GM21526 (cell line): ENCODE data around the gene ANKRD13A.

Source experiments
- ATAC-seq: cut with Tn5 transposase; IDR thresholded peaks from one replicate; pipeline ENCODE4 v1.9.1; 2021; ENCODE audit warnings: moderate library complexity; ENCODE audit not compliant: unreplicated experiment, low FRiP score

Gene ANKRD13A

DNA sequence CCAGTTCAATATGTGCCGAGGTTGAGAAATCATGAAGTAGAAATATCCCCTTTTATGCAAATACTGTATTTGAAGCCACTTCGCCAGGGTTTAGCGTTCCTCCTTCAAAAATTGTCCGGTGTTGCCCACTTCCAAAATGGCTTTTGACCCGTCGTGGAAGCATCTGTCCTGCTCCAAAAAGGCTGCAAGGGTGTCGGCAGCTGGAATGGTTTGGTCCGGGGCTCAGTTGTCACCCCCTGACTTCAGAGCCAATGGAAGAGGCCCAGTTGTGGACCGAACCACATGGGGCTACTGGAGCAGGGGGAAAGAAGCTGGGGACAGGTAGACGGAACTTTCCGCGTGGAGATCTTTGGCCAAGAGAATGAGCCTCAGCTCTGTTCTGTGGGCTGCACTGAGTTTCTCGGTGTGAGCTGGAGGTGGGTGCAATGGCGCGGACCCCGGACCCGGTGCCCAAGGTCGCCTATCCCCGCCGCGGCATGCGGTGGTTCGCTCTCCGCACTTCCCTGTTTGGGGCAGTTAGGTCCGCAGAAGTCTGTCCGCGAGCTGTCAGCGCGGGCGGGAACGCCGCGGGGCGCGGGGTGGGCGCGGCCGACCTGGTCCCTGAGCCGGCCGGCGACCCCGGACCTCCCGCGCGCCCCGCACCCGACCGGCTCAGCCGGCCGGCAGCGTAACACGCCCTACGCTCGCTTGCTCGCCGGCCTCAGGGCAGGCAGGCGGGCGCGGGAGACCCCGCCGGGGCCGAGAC is at the start of gene ANKRD13A:
Gene ANKRD13A, plus strand, starts transcription at position 527 of the 745 bp plus-strand sequence. CDS start 259 bp downstream, outside the sequence.
- ATAC-seq = peak; percentile 45

DNA sequence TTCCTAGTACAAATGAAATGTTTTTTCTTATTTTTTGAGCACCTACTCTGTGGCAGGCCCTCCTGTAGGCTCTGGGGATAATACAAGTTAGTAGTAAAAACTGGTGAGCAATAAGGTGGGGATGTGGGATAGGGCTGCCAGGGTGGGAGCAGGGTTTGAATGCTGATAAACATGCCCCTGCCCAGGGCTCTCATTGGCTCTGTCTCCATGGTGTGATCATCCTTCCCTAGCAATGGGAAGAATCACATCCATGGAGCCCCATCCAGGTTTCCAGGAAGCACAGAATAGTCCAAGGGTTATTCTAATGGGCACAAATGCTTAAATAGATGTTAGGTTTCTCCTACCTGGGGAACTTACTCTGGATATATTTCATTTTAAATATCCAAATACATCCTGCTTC is 48.6 kb upstream of the ANKRD13A start:
- no peak for ATAC-seq

DNA sequence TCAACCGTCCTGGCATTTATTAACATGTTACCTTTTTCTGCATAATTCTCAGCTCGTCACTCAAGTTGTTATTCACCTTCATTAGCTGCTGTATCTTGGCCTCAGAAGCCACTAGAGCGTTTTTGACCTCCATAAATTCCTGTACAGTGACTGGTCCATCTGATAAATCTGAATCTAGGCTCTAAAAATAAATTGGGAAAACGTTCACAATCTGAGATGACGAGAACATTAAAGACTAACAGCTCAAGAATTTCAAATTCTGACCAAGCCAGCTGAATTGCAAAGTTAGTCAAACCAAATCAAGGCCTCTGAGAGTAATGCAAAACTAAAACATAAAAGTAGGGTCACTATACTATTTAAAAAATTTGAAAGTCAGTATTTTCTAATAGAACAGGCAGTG is 48.1 kb upstream of the ANKRD13A start:
- ATAC-seq = no peak

DNA sequence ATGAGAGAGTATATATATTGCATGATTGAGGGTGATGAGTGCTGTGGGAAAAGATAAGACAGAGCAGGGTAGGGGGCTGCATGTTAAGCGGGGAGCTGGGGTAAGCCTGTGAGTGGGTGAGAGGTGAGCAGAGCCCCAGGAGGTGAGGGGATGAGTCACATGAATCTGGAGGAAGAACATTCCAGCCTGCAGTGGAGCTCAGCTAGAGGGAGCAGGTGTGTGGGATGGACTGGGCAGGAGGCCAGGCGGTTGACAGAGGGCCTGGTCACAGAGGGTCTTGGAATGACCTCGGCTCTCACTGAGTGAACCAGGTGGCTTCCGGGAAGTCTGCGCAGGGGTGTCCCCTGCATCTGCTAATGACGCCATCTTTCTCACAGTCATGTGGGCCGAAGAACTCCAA is 47.5 kb upstream of the ANKRD13A start:
- ATAC-seq = no peak

DNA sequence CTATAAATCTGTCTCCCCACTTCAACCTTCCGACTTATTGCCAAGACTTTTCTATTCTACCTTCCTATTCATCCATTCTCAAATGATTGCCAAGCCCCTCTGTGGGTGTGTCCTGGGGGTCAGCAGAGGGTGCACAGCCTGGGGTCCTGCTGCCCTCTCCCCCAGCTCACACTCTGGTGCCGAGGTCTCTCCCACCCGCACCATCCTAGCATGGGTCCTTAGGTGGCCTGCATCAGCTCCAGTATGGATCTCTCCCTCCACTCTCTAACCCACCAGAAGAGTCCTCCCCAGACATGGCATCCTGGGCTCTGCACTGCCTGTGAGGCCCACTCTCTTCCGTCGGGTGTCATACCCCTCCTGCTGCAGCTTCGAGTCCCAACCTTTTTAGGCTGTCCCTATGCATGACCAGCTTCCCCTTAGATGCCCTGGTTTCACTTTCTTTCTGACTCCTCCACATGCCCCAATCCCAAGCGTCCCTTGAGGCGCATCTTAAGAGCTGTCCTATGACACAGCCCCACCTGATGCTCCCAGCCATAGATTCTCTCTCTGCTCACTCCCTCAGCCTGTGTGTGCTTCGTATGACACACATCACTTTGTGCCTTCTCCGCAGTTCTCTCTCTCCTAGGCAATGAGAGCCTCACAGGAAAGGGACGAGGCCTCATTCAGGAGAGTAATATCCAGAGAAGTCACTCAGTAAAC is 46.9 kb upstream of the ANKRD13A start:
- no peak for ATAC-seq

DNA sequence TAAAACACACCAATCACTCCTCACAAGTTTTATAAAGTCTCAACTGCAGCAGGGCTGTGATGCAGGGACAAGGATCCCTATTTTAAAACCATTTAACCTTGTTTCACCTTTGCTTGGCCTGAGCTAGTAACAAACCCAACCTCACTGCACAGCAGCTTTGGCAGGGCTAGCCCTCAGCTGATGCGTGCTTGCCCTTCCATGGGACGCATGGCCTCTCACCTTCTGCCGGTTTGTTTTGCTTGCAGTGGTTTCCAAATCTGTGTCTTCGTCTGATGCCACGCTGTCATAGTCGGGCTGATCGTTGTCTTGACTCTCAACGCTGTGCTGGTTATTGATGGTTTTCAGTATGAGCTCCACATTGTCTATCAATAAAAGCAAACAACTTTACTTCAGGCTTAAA is 46.4 kb upstream of the ANKRD13A start:
- ATAC-seq = no peak

DNA sequence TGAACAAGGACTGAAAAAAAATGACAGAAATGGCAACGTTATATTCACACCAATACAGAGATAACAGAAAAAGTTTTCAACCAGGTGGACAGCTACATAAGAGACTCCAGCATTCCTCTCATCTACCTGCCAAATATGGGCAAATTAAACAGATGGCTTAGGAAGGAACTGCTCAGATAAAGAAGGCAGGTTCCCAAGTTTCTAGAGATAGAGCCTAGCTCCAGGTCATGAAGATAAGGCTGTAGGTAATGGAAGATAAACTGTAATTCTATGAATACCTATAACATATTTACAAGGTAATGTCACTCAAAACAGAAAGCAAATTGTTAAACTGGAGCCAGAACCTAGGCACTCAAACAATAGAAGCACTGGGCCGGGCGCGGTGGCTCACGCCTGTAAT is 45.6 kb upstream of the ANKRD13A start:
- no peak for ATAC-seq

DNA sequence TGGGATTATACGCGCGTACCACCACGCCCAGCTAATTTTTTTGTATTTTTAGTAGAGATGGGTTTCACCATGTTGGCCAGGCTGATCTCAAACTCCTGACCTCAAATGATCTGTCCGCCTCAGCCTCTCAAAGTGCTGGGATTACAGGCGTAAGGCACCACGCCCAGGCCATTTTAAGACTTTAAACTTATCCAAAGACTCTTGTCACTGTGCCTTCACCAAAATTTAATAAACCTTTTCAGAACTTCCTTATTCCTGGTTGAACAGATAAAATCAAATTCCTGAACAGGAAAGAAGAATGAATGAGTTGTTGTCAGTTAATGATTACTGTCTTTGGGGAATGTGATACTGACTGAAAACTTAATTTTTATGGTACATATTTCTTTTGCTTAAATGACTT is 40.9 kb upstream of the ANKRD13A start:
- ATAC-seq = no peak

DNA sequence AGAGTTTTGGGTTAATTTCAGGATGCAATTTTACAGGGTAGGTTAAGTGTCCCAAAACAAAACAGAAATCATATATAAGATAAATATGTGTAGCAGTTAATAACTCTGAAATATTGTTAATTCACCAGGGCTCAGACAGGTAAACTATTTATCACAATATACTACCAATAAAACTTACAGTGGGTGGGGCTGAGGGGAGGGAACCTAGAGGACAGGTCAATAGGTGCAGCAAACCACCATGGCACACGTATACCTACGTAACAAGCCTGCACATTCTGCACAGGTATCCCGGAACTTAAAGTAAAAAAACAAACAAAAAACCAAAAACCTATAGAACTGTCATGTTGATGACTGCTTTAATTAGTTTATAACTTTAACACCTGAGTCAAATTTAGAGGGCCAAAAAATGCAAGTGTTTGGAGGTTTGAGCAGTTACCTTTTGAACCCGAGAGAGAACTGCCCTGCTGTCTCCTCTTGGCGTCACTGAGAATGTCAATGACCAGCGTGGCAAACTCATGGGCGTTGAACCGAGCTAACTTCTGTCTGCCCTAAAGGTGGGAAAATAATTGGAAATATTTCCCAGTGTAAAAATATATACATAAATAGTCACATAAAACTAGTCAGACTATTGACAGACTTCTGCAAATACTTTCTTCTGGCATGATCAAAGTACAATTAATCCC is 39.7 kb upstream of the ANKRD13A start:
- no peak for ATAC-seq

DNA sequence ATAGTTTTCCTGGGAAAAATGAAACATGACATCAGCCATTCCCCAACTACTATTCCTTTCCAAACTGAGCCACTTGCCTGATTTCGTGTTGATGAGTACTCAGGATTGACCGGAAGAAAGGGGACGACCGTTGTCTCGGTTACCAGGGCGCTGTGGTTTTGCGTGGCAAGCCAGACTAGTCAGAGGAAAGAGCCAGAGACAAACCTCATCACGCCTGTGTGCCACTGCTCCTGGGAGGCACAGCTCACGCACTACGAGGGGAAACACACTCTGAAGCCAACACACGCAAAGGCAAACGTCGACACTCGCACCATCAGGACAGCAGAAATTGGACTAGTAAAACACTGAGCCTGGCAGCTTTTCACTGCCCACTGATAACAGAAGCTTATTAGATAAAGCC is 38.0 kb upstream of the ANKRD13A start:
- ATAC-seq = no peak

DNA sequence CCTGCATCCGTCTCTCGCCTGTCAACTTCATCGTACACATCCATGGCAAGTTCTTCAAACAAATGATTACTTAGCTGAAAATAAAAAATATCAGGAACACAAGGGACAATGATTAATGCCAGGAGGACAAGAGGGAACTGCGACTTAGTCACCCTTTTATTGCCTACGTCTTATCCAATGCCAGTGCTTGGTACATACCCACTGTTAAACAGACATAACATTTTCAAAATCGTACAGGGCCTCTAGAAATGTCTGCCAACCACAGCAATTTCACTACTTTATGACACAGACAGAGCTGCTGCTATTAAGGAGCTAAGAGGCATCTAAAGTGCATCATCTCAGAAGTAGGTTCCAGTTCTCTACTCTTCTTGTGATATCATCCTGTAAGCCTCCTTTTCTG is 37.6 kb upstream of the ANKRD13A start:
- ATAC-seq = no peak

DNA sequence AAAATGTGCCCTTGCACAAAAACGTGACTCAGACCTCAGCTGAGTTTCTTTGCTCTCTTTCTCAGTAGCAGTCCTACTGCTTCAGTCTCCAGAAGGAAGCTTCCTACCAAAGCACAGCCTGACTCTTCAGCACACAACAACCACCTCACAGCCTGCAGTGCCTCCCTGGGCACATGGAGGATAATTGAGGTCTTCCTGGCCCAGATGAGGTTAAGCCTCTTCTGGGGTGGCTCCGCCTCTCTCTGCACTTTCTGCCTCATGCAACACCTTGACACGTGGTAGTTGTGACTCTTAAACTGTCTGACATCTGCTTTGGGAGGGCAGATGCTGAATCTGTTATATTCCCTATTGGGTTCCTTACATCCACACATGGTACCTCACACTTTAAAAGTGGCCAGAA is 36.8 kb upstream of the ANKRD13A start:
- no peak for ATAC-seq

DNA sequence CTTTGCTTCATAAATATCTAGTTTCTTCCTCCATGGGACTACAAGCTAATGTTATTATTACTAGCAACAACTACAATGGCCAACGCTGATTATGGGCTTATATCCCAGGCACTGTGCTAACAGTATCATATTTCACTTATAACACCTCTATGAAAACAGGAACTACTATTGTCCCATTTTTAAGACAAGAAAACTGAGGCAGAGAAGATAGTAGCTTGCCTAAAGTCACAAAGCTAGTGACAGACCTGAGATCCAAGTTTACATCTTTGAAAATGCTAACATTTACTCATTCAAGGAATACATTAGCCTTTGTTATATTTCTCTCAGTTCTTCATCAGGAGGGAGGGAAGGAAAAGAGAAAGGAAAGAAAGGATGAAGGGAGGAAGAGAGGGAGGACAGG is 35.9 kb upstream of the ANKRD13A start:
- ATAC-seq = no peak

DNA sequence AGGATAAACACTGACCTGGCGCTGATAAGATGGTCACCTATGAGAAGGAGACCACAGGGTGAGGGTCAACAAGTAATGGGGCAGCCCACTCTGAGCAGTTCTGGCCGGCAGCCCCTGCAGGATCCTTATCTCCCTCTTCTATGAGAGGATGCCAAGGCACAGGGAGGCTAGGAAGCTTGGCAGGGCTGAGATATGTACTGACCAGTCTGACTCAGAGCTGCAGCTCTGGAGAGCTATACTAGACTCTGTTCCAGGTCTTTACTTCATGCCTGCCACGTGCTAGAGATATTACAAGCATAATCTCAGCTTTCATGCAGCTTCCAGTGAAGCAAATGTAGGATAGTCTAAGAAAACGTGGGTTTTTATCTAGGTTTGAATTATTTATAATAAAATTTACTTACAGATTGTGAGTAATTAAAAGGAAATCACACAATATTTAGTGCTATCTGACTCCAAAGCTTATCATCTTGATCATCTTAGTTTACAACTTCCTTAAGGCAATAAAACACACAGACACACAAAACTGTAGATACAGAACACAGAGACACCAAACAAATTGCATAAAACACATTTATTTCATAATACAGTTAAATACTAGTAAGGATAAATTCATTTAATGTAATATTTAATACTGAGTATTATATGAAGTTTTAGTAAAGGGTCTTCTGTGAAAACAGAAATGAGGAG is 35.3 kb upstream of the ANKRD13A start:
- no peak for ATAC-seq

DNA sequence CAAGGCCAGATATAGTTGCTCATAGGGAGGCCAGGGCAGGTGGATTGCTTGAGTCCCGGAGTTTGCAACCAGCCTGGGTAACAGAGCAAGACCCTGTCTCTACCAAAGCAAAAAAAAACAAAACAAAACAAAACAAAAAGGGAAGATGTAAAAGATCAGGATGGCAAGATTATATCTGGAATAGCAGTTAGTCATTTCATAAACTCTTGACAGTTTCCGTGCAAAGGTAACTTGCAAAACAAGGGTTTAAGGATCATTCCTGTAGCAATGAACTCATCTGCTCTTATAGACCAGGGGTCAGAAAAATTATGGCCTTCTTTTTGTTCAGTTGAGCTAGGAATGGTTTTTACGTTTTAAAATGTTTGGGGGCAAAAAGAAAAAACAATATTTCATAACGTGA is 32.7 kb upstream of the ANKRD13A start:
- ATAC-seq = no peak

DNA sequence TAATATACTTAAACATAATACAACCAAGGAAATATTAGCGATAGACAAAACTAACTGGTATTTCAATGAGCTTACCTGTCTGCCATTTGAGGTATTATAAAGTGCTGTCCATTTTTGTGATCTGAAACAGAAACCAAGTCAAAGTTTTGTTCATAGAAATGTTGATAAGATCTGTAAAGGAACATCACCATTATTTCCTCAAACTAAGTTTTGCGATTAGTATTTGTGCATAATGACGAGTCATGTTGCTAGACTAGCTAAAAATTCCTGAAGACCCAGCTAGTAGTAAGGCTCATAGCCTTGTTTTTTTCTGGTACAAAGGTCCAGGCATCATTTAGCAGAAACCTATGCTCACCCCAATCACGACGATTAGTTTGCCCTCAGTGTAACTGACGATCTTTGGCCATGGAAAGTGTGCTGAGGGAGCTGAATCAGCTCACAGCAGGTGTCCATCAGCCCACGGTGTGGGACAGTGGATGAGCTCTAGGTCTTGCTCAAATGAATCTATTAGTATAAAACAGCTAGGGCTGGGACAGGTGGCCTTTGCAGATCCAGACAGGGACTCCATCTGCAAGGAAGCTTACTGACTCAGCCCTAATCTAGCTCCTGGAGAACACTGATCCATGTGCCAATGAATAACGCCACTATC is 31.7 kb upstream of the ANKRD13A start:
- ATAC-seq = no peak

DNA sequence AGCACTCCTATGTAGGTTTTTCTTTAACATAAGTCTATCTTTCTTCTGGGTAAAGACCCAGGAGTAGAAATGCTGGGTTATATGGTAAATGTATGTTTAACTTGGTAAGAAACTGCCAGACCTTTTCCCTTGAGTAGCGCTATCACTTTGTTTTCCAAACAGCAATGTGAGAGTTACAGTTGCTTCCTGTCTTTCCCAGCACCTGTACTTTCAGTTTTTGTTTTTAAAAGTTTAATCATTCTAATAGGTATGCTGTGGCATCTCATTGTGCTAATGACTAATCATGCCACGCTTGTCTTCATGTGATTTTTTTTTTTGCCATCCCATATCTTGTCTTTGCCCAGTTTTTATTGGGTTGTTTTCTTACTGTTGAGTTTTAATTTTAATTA is 31.2 kb upstream of the ANKRD13A start:
- ATAC-seq = no peak

DNA sequence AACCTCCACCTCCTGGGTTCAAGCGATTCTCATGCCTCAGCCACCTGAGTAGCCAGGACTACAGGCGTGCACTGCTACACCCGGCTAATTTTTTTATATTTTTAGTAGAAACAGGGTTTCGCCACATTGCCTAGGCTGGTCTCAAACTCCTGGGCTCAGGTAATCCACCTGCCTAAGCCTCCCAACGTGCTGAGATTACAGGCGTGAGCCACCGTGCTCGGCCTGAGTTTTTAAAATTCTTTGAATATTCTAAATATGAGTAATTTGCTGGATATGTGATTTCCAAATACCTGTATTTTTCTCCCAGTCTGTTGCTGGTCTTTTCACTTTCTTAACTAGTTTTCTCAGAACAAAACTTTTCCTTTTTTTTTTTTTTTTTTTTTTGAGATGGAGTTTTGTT is 30.4 kb upstream of the ANKRD13A start:
- no peak for ATAC-seq

DNA sequence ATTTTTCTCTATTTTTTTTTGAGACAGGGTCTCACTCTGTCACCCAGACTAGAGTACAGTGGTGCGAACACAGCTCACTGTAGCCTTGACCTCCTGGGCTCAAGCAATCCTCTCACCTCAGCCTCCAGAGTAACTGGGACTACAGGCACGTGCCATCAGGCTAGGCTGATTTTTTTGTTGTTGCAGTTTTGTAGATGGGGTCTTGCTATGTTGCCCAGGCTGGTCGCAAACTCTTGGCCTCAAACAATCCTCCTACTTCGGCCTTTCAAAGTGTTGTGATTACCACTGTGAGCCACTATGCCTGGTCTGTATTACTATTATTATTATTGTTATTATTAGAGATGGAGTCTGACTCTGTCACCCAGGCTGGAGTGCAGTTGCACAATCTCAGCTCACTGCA is 26.4 kb upstream of the ANKRD13A start:
- ATAC-seq = no peak

DNA sequence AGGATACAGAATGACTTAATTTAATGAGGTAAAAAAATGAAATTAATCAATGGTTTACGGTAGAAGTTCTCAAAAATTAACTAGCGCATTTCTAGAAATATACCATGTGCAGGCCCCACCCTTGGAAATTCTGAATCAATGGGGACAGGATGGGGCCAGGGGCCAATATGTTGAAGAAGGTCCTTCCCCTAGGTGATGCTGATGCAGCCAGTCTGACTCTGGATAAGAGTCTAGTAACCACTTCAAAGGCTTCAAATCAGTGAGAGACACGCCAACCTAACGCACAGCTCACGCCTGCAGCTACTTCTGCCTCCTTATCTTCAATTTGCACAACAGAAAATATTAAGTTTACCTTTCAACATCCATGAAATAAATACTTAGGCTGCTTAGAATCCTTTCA is 17.9 kb upstream of the ANKRD13A start:
- no peak for ATAC-seq

DNA sequence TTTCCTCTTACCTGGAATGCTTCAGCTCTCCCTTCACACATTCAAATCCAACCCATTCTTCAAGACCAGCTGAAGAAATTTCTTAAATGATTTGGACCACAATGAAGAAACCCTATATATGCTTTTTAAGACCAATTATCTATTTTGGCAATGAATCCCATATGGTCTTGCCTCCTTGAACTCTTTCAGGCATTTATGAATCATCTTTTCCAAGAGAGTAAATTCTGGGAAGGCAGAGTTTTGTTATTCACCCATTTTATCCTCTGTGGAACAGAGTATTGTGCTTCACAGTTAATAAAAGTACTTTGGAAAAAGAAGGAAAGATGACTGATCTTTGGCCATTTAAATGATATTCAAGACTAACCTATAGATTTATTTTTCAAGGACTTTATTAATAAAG is 17.0 kb upstream of the ANKRD13A start:
- ATAC-seq = no peak
